ENCODE results near the gene PRAMEF18.
"Not testable (repeated sequence)": the region's sequence is repeated elsewhere in the genome, so short reads cannot be mapped to it uniquely, and the experiment has no call there.

DNA sequence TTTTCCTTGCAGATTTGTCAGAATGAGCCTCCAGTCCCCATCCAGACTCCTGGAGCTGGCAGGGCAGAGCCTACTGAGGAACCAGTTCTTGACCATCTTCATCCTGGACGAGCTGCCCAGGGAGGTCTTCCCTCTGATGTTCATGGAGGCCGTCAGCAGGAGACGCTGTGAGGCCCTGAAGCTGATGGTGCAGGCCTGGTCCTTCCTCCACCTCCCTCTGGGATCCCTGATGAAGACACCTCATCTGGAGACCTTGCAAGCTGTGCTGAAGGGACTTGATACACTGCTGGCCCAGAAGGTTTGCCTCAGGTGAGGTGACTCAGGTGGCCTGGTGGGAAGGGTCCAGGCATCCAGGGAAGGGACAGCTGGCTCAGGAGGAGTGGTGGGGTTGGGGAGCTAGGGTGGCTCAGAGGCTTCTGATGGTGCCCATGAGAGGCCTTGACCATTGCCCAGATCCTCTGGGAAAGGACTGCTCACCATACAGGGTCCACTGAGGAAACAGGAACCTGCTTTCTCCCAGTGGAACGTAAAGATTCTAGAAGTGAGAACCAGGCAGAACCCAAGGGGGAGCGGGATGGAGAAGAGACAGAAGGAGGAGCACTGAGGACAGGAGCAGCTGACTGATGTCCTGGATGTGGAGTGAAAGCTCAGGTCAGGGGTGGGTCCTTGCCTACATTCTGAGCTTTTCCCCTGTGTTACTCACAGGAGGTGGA, 20.0 kb upstream of the PRAMEF18 start:
- TF ChIP-seq YY1 (IDR thresholded peaks at IDR 0.05; ENCODE audit: insufficient read depth, insufficient read length); ZNF274 (IDR thresholded peaks at IDR 0.05; ENCODE audit: low read depth, low read length): not testable (repeated sequence)

Measured in NT2/D1 (cell line).